WTC11 (cell line): ENCODE measurements around the gene MON2. TPM values are rescaled to one million over a fixed set of nuclear protein-coding genes. Genes with fewer than 3 reads are reported as not detected.

Source experiments
- ATAC-seq: fragments of 200-7000 bp; cut with Tn5 transposase; 2 replicates; pipeline ENCODE4 v1.10.0; 2021; ENCODE audit warnings: mild to moderate bottlenecking, moderate library complexity
- CTCF ChIA-PET: fragments of 300-600 bp; sonication (Branson Sonifier 250); formaldehyde crosslinking; loops from one replicate; lab custom pipeline; 2021; ENCODE audit warnings: antibody characterized with exemption; lab: Charles Lee
- POLR2A ChIA-PET: fragments of 350-600 bp; sonication (Branson Sonifier 250); formaldehyde crosslinking; loops from one replicate; lab custom pipeline; 2021; ENCODE audit warnings: antibody characterized with exemption; lab: Charles Lee
- DNase-seq: peaks from one replicate; pipeline ENCODE4 v3.0.0; 2021; ENCODE audit warnings: low spot score
- H3K27ac Mint-ChIP-seq: 2 replicates; pipeline ENCODE4 v1.8.0; 2021; ENCODE audit warnings: mixed read lengths
- H3K27me3 Mint-ChIP-seq: 2 replicates; pipeline ENCODE4 v1.8.0; 2021; ENCODE audit warnings: low read depth, mild to moderate bottlenecking, moderate library complexity, mixed read lengths
- H3K36me3 Mint-ChIP-seq: 2 replicates; pipeline ENCODE4 v1.8.0; 2021; ENCODE audit warnings: mixed read lengths
- H3K4me1 Mint-ChIP-seq: 2 replicates; pipeline ENCODE4 v1.8.0; 2022; ENCODE audit warnings: mixed read lengths
- H3K4me3 Mint-ChIP-seq: 2 replicates; pipeline ENCODE4 v1.8.0; 2021; ENCODE audit warnings: mild to moderate bottlenecking, moderate library complexity, mixed read lengths
- H3K9me3 Mint-ChIP-seq: 2 replicates; pipeline ENCODE4 v1.8.0; 2021; ENCODE audit warnings: mixed read lengths
- ARID4B ChIP-seq: sonication (generic); formaldehyde crosslinking; IDR thresholded peaks from 2 replicates; pipeline ENCODE4 v1.8.0; 2023; ENCODE audit warnings: missing genetic modification reagents, mild to moderate bottlenecking, borderline replicate concordance
- ATF3 ChIP-seq: sonication (generic); formaldehyde crosslinking; conservative IDR thresholded peaks from 2 replicates; pipeline ENCODE4 v1.8.1; 2022; ENCODE audit warnings: mild to moderate bottlenecking, missing genetic modification reagents
- CTCF ChIP-seq: fragments of 200-600 bp; IDR thresholded peaks from 2 replicates; pipeline ENCODE4 v1.8.0; 2022; ENCODE audit warnings: antibody characterized with exemption
- ESRRA ChIP-seq: sonication (generic); formaldehyde crosslinking; IDR thresholded peaks from 2 replicates; pipeline ENCODE4 v1.8.1; 2022; ENCODE audit warnings: mild to moderate bottlenecking, missing genetic modification reagents, borderline replicate concordance
- IRF1 ChIP-seq: sonication (generic); formaldehyde crosslinking; IDR thresholded peaks from 2 replicates; pipeline ENCODE4 v1.8.0; 2023; ENCODE audit warnings: missing genetic modification reagents
- JAZF1 ChIP-seq: fragments of 250-450 bp; sonication (Bioruptor Pico); IDR thresholded peaks from 2 replicates; pipeline ENCODE4 v1.9.0; 2021; ENCODE audit warnings: moderate library complexity, mild to moderate bottlenecking, inconsistent platforms
- NR1H2 ChIP-seq: sonication (generic); formaldehyde crosslinking; IDR thresholded peaks from 2 replicates; pipeline ENCODE4 v1.9.0; 2021; ENCODE audit warnings: mild to moderate bottlenecking, moderate library complexity, missing genetic modification reagents
- OVOL2 ChIP-seq: fragments of 250-450 bp; sonication (Bioruptor Pico); IDR thresholded peaks from 2 replicates; pipeline ENCODE4 v1.9.0; 2021; ENCODE audit warnings: mild to moderate bottlenecking, borderline replicate concordance
- SMAD3 ChIP-seq: sonication (generic); formaldehyde crosslinking; IDR thresholded peaks from 2 replicates; pipeline ENCODE4 v1.8.0; 2022; ENCODE audit warnings: missing genetic modification reagents, mild to moderate bottlenecking, borderline replicate concordance
- SOX15 ChIP-seq: fragments of 250-450 bp; sonication (Bioruptor Pico); IDR thresholded peaks from 2 replicates; pipeline ENCODE4 v1.9.0; 2021; ENCODE audit warnings: mild to moderate bottlenecking
- SP1 ChIP-seq: sonication (generic); formaldehyde crosslinking; conservative IDR thresholded peaks from 2 replicates; pipeline ENCODE4 v1.8.1; 2022; ENCODE audit warnings: missing genetic modification reagents
- USF2 ChIP-seq: sonication (generic); formaldehyde crosslinking; IDR thresholded peaks from 2 replicates; pipeline ENCODE4 v1.8.1; 2023; ENCODE audit warnings: mild to moderate bottlenecking, missing genetic modification reagents, moderate library complexity
- ZBTB43 ChIP-seq: sonication (generic); formaldehyde crosslinking; IDR thresholded peaks from 2 replicates; pipeline ENCODE4 v1.8.1; 2023; ENCODE audit warnings: mild to moderate bottlenecking, missing genetic modification reagents
- ZMAT4 ChIP-seq: fragments of 250-450 bp; sonication (Bioruptor Pico); IDR thresholded peaks from 2 replicates; pipeline ENCODE4 v1.9.0; 2021; ENCODE audit warnings: mild to moderate bottlenecking
- ZNF138 ChIP-seq: sonication (generic); formaldehyde crosslinking; conservative IDR thresholded peaks from 2 replicates; pipeline ENCODE4 v1.8.1; 2022; ENCODE audit warnings: mild to moderate bottlenecking, moderate library complexity, missing genetic modification reagents
- ZNF281 ChIP-seq: sonication (generic); formaldehyde crosslinking; IDR thresholded peaks from 2 replicates; pipeline ENCODE4 v1.8.0; 2023; ENCODE audit warnings: mild to moderate bottlenecking, missing genetic modification reagents
- ZNF416 ChIP-seq: fragments of 250-450 bp; sonication (Bioruptor Pico); IDR thresholded peaks from 2 replicates; pipeline ENCODE4 v1.9.0; 2021; ENCODE audit warnings: mild to moderate bottlenecking, inconsistent platforms
- ZNF423 ChIP-seq: fragments of 250-450 bp; sonication (Bioruptor Pico); IDR thresholded peaks from 2 replicates; pipeline ENCODE4 v2.1.2; 2022; ENCODE audit warnings: mild to moderate bottlenecking, moderate library complexity
- ZNF532 ChIP-seq: fragments of 250-450 bp; sonication (Bioruptor Pico); IDR thresholded peaks from 2 replicates; pipeline ENCODE4 v1.9.0; 2021; ENCODE audit warnings: mild to moderate bottlenecking, borderline replicate concordance
- ZNF671 ChIP-seq: fragments of 250-450 bp; sonication (Bioruptor Pico); IDR thresholded peaks from 2 replicates; pipeline ENCODE4 v1.8.0; 2021; ENCODE audit warnings: mild to moderate bottlenecking
- total RNA-seq: library from RNA; stranded (reverse); gene quantifications from 3 replicates; pipeline ENCODE4 v1.2.3, GENCODE V29; 2021

Gene MON2
- total RNA-seq, 1 experiment from 2014 or later: 25.8 TPM

- TF ChIP-seq ARID4B (CRISPR knock-in tag): no peak
- TF ChIP-seq ZNF423 (CRISPR knock-in tag): no peak
- TF ChIP-seq IRF1 (CRISPR knock-in tag): no peak
- TF ChIP-seq JAZF1 (CRISPR knock-in tag): no peak
- TF ChIP-seq OVOL2 (CRISPR knock-in tag): no peak
- TF ChIP-seq SP1: no peak
- TF ChIP-seq ZNF416 (CRISPR knock-in tag): no peak
- TF ChIP-seq NR1H2 (CRISPR knock-in tag): no peak
Observed at GRCh38 chr12:62576503-62576902, 109.9 kb downstream of the MON2 start (continued).

GRCh38 chr12:62578726-62579125 is 112.1 kb downstream of the MON2 start:
- Mint-ChIP-seq H3K9me3 (0 out of 2 replicates have a peak, but pooled peaks cover 4% of the 10 kb centered on the region), H3K27ac (no peak overlapping the region), H3K36me3 (peaks cover 14% of the 10 kb centered on the region; the same call in 1 of the 2 replicates), H3K4me1 (peaks cover 4% of the 10 kb centered on the region; the same call in 1 of the 2 replicates), H3K4me3 (no peak overlapping the region), H3K27me3 (no peaks in the 10 kb centered on the region)
- ChIA-PET POLR2A (no interaction called here), CTCF (interaction anchor here (1.3 to 2.0 kb wide), 2 partner anchors 215 to 490 kb away, joined by 4 to 5 read pairs; no protein-coding TSS in a partner anchor)
- DNase-seq (no peak), ATAC-seq (no peak)
- TF ChIP-seq ZBTB43: no peak
- no peak for TF ChIP-seq ZNF138
- TF ChIP-seq ESRRA (CRISPR knock-in tag): no peak
- TF ChIP-seq SOX15 (CRISPR knock-in tag): no peak
- no peak for TF ChIP-seq CTCF
- no peak for TF ChIP-seq ZNF671 (CRISPR knock-in tag)
- no peak for TF ChIP-seq ZMAT4 (CRISPR knock-in tag)
- TF ChIP-seq SMAD3 (CRISPR knock-in tag): no peak
- no peak for TF ChIP-seq USF2 (CRISPR knock-in tag)
- no peak for TF ChIP-seq ZNF281
- TF ChIP-seq ZNF532 (CRISPR knock-in tag): no peak
- no peak for TF ChIP-seq ATF3 (CRISPR knock-in tag)
